Thoracic aorta (tissue), 2 donors: ENCODE data around the gene HFE. TPM values are rescaled to one million over a fixed set of nuclear protein-coding genes. Genes with fewer than 3 reads are reported as not detected.

Source experiments
- ATAC-seq: fragments of 150-250 bp; one replicate; pipeline ENCODE4 v1.8.0; 2017; ENCODE audit warnings: low read depth; ENCODE audit not compliant: insufficient number of reproducible peaks, low FRiP score
- DNase-seq: peaks from one replicate; pipeline ENCODE4 v3.0.0-alpha.2; 2020; ENCODE audit warnings: low spot score
- H3K27ac ChIP-seq, 2 donors: fragments of 200-600 bp; sonication (generic); 1 replicate in 1 of 2; 2 replicates in 1 of 2; pipeline ENCODE4 v1.5.1; 2016; ENCODE audit warnings: mild to moderate bottlenecking in 2 of 2, moderate library complexity in 2 of 2
- H3K27me3 ChIP-seq: fragments of 200-600 bp; sonication (generic); replicated peaks from 2 replicates; pipeline ENCODE4 v1.6.0; 2016; ENCODE audit warnings: mild to moderate bottlenecking; ENCODE audit not compliant: insufficient read depth
- H3K36me3 ChIP-seq: fragments of 200-600 bp; sonication (generic); one replicate; pipeline ENCODE4 v1.5.1; 2016
- H3K4me1 ChIP-seq, 2 donors: fragments of 200-600 bp; sonication (generic); 1 replicate in 1 of 2; 2 replicates in 1 of 2; pipeline versions ENCODE4 v1.5.1 to v1.6.0; 2016; ENCODE audit warnings: low read depth in 2 of 2, mild to moderate bottlenecking in 1 of 2; ENCODE audit not compliant: control insufficient read depth in 1 of 2
- H3K4me3 ChIP-seq: fragments of 200-600 bp; sonication (generic); 2 replicates; pipeline ENCODE4 v1.5.1; 2016; ENCODE audit warnings: mild to moderate bottlenecking
- H3K9me3 ChIP-seq: fragments of 200-600 bp; sonication (generic); 2 replicates; pipeline ENCODE4 v1.5.1; 2016
- total RNA-seq, 2 donors: library from RNA; depleted of rRNA; stranded (reverse); fragments of >200 nt; gene quantifications; one replicate each; pipeline versions ENCODE4 v1.1.0 to v1.2.3, GENCODE V29; 2016
- TF ChIP-seq, protein P1 (sequence below): fragments of 200-600 bp; sonication (generic); IDR thresholded peaks from one replicate; pipeline ENCODE4 v1.5.1; 2019; ENCODE audit warnings: antibody characterized with exemption

Gene HFE
- total RNA-seq, 2 donors from 2014 or later = 8.7 to 10.1 TPM

DNA sequence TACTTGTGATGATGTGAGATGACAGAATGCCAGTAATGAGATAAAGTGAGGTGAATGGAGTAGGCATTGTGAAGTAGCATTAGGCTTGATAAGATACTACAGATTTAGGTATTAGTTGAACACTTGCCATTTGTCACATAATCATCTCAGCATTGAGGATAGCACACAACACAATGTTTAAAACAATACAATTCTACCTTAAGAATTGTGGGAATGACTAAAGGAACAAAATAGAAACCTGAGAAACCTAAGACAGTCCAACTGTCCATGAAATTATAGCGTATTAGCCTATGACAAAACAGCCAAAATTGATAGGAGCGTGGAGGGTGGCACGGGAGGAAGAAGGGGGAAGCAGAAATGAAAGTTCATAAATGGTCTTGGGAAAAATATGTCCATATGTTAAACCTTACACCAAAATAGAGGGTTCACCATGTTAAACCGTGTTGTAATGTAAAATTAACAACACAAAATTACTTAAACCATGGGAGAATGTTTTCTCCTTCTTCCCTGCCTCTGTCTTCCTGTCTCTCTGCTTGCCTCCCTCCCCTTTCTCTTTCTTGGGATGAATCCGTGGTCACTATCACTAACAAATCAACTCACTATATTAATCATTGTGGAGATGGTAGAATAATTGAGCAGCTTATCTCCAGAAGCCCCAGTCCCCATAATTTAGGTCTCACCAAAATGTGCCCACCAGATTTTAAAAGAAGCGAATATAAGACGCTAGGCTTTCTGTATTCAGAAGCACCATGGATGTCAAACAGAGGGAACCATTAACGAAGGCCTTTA, 33.0 kb upstream of the HFE start:
- H3K27ac ChIP-seq = peak overlapping the region; percentile 93 to 98
- H3K4me1 ChIP-seq = peaks cover 0 to 9% of the 10 kb centered on the region in 2 donors
- no peaks in the 10 kb centered on the region for H3K9me3 ChIP-seq
- TF ChIP-seq, protein P1, sequence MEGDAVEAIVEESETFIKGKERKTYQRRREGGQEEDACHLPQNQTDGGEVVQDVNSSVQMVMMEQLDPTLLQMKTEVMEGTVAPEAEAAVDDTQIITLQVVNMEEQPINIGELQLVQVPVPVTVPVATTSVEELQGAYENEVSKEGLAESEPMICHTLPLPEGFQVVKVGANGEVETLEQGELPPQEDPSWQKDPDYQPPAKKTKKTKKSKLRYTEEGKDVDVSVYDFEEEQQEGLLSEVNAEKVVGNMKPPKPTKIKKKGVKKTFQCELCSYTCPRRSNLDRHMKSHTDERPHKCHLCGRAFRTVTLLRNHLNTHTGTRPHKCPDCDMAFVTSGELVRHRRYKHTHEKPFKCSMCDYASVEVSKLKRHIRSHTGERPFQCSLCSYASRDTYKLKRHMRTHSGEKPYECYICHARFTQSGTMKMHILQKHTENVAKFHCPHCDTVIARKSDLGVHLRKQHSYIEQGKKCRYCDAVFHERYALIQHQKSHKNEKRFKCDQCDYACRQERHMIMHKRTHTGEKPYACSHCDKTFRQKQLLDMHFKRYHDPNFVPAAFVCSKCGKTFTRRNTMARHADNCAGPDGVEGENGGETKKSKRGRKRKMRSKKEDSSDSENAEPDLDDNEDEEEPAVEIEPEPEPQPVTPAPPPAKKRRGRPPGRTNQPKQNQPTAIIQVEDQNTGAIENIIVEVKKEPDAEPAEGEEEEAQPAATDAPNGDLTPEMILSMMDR = no peak
- ATAC-seq (no peak), DNase-seq (no peak)
- no peaks in the 10 kb centered on the region for H3K36me3 ChIP-seq
- peak overlapping the region; percentile 78 for H3K4me3 ChIP-seq
- no peaks in the 10 kb centered on the region for H3K27me3 ChIP-seq

- no peaks in the 10 kb centered on the region for H3K36me3 ChIP-seq
- peaks cover 0 to 9% of the 10 kb centered on the region in 2 donors for H3K4me1 ChIP-seq
- peak; percentile 72 for DNase-seq
- H3K27ac ChIP-seq = peak overlapping the region; percentile 93 to 98
- H3K27me3 ChIP-seq = no peaks in the 10 kb centered on the region
- H3K4me3 ChIP-seq = peak overlapping the region; percentile 78
- H3K9me3 ChIP-seq = no peaks in the 10 kb centered on the region
- TF ChIP-seq, protein P1 = peak; percentile 35
- peak; percentile 70 for ATAC-seq
Observed at GRCh38 chr6:26054781-26055718, 32.2 kb upstream of the HFE start.

DNA sequence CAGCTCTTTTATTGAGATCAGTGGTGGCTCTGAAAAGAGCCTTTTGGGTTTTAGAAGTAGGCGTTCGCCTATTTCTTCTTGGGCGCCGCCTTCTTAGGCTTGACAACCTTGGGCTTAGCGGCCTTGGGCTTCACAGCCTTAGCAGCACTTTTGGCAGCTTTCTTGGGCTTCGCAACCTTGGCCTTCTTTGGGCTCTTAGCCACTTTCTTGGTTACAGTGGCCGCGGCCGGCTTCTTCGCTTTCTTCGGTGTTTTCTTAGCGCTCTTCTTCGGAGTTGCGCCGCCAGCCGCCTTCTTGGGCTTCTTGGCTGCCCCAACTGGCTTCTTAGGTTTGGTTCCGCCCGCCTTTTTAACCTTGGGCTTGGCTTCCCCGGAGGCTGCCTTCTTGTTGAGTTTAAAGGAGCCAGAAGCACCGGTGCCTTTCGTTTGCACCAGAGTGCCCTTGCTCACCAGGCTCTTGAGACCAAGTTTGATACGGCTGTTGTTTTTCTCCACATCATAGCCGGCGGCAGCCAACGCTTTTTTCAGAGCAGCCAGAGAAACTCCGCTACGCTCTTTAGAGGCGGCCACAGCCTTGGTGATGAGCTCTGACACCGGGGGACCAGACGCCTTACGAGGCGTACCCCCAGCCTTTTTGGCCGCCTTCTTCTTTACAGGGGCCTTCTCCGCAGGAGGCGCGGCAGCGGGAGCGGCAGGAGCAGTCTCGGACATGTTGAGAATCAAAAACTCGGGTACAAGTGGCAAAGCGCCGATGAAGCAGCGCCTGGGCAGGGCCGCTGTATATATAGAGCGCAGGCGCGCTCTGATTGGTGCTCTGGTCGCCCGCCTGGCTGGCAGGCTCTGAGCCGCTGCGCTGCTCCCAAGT, 31.3 kb upstream of the HFE start:
- TF ChIP-seq, protein P1 = no peak
- peak overlapping the region; percentile 78 for H3K4me3 ChIP-seq
- DNase-seq = peak; percentile 54
- no peaks in the 10 kb centered on the region for H3K9me3 ChIP-seq
- H3K4me1 ChIP-seq = peaks cover 0 to 9% of the 10 kb centered on the region in 2 donors
- H3K27me3 ChIP-seq = no peaks in the 10 kb centered on the region
- H3K27ac ChIP-seq = peak overlapping the region; percentile 93 to 98
- ATAC-seq = peak; percentile 92
- H3K36me3 ChIP-seq = no peaks in the 10 kb centered on the region

DNA sequence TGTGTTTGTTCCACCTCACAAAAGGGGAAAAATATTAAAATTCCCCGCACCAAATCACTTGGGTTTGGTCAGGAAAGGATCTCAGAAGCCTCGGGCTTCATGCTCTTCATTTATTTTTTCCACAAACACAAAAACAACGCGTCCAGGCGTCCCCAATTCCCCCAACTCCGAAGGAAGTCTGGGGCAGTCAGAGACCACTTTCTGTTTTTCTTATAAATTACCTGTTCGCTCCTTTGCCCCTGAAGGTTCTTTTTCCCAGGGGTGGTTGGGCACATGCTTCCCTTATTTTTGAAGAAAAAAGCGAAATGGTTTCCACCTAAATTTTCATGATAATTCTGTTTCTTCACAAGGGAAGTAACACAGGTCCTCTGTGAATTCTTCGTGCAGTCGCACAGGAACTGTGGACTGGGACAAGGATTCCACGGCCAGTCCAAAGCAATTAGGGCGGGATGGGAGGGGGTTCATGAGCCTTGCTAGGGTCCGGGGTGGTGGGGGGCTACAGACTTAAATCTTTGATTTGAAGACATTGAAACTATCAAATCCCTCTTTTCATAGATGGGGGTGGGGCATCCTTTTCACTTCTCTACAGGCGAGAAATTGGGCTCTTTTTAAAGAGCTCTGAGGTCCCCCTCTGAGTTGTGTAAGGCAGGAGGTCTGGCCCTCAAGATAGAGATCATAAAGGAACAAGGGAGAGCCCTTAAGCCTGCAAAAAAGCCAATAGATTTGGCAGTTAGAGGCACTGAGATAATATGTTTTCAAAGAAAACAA, 30.5 kb upstream of the HFE start:
- no peaks in the 10 kb centered on the region for H3K27me3 ChIP-seq
- H3K4me1 ChIP-seq = peaks cover 0 to 9% of the 10 kb centered on the region in 2 donors
- ATAC-seq (no peak), DNase-seq (no peak)
- H3K36me3 ChIP-seq = no peaks in the 10 kb centered on the region
- TF ChIP-seq, protein P1 = no peak
- peak overlapping the region; percentile 93 to 98 for H3K27ac ChIP-seq
- no peaks in the 10 kb centered on the region for H3K9me3 ChIP-seq
- peak overlapping the region; percentile 78 for H3K4me3 ChIP-seq
